H1 (cell line): ENCODE measurements around the gene MLN.

Source experiments
- CHD2 ChIP-seq: IDR thresholded peaks from 2 replicates; pipeline ENCODE4 v1.6.1; 2012; ENCODE audit warnings: low read length, improper control_type of control experiment
- CREB1 ChIP-seq: IDR thresholded peaks from 2 replicates; pipeline ENCODE4 v1.6.1; 2012; ENCODE audit warnings: inconsistent platforms
- CTCF ChIP-seq, 3 experiments: IDR thresholded peaks; 1 replicate in 2 of 3; 2 replicates in 1 of 3; pipeline versions ENCODE4 v1.5.1 to v1.6.1; 2011; ENCODE audit warnings: low read length in 3 of 3, mild to moderate bottlenecking in 3 of 3, inconsistent platforms in 2 of 3, low read depth in 1 of 3, moderate library complexity in 1 of 3; ENCODE audit not compliant: insufficient read depth in 1 of 3; ENCODE audit errors: control extremely low read depth in 1 of 3
- EP300 ChIP-seq, 2 experiments: IDR thresholded peaks; 1 replicate in 1 of 2; 2 replicates in 1 of 2; pipeline ENCODE4 v1.6.1; 2011 to 2012; ENCODE audit warnings: low read depth in 2 of 2, low read length in 2 of 2, mild to moderate bottlenecking in 2 of 2, borderline replicate concordance in 1 of 2, inconsistent platforms in 1 of 2, moderate library complexity in 1 of 2
- EZH2 ChIP-seq: fragments of 200-600 bp; sonication (generic); IDR thresholded peaks from 2 replicates; pipeline ENCODE4 v1.7.1; 2012; ENCODE audit warnings: low read depth, mild to moderate bottlenecking, moderate library complexity, low read length, inconsistent platforms; ENCODE audit not compliant: severe bottlenecking
- GABPA ChIP-seq: IDR thresholded peaks from 2 replicates; pipeline ENCODE4 v1.6.1; 2011; ENCODE audit warnings: mild to moderate bottlenecking, low read length, moderate library complexity, borderline replicate concordance; ENCODE audit not compliant: insufficient read depth
- JUND ChIP-seq: IDR thresholded peaks from 2 replicates; pipeline ENCODE4 v1.6.1; 2011; ENCODE audit warnings: mild to moderate bottlenecking, improper control_type of control experiment, low read length
- POLR2AphosphoS5 ChIP-seq: IDR thresholded peaks from 2 replicates; pipeline ENCODE4 v1.6.1; 2011; ENCODE audit warnings: low read depth, low read length
- RBBP5 ChIP-seq: IDR thresholded peaks from 2 replicates; pipeline ENCODE4 v1.7.1; 2012; ENCODE audit warnings: low read depth, mild to moderate bottlenecking, inconsistent platforms, low read length, moderate library complexity, borderline replicate concordance
- USF2 ChIP-seq: IDR thresholded peaks from 2 replicates; pipeline ENCODE4 v1.6.1; 2011; ENCODE audit warnings: low read length, improper control_type of control experiment
- ZNF274 ChIP-seq: IDR thresholded peaks from 2 replicates; pipeline ENCODE4 v1.7.0; 2012; ENCODE audit warnings: low read length, borderline replicate concordance; ENCODE audit errors: extremely low read depth
- TF ChIP-seq, protein P1 (sequence below): fragments of 300-600 bp; sonication (generic); IDR thresholded peaks from 2 replicates; pipeline ENCODE4 v1.7.1; 2012; ENCODE audit warnings: low read length, moderate library complexity, mild to moderate bottlenecking, inconsistent platforms; ENCODE audit not compliant: insufficient replicate concordance

- no peak for TF ChIP-seq POLR2AphosphoS5
- no peak for TF ChIP-seq CREB1
- no peak for TF ChIP-seq USF2
- no peak for TF ChIP-seq CHD2
- no peak for TF ChIP-seq EP300 (IDR thresholded peaks at IDR 0.05; ENCODE audit: borderline replicate concordance in 1 of 2, low read depth in 2 of 2, low read length in 2 of 2)
- no peak for TF ChIP-seq ZNF274
- TF ChIP-seq CTCF (IDR thresholded peaks at IDR 0.05; ENCODE audit: control extremely low read depth in 1 of 3, insufficient read depth in 1 of 3, low read depth in 1 of 3, low read length in 3 of 3): no peak
- no peak for TF ChIP-seq RBBP5
- no peak for TF ChIP-seq EZH2
- no peak for TF ChIP-seq JUND
- no peak for TF ChIP-seq GABPA
- TF ChIP-seq, protein P1, sequence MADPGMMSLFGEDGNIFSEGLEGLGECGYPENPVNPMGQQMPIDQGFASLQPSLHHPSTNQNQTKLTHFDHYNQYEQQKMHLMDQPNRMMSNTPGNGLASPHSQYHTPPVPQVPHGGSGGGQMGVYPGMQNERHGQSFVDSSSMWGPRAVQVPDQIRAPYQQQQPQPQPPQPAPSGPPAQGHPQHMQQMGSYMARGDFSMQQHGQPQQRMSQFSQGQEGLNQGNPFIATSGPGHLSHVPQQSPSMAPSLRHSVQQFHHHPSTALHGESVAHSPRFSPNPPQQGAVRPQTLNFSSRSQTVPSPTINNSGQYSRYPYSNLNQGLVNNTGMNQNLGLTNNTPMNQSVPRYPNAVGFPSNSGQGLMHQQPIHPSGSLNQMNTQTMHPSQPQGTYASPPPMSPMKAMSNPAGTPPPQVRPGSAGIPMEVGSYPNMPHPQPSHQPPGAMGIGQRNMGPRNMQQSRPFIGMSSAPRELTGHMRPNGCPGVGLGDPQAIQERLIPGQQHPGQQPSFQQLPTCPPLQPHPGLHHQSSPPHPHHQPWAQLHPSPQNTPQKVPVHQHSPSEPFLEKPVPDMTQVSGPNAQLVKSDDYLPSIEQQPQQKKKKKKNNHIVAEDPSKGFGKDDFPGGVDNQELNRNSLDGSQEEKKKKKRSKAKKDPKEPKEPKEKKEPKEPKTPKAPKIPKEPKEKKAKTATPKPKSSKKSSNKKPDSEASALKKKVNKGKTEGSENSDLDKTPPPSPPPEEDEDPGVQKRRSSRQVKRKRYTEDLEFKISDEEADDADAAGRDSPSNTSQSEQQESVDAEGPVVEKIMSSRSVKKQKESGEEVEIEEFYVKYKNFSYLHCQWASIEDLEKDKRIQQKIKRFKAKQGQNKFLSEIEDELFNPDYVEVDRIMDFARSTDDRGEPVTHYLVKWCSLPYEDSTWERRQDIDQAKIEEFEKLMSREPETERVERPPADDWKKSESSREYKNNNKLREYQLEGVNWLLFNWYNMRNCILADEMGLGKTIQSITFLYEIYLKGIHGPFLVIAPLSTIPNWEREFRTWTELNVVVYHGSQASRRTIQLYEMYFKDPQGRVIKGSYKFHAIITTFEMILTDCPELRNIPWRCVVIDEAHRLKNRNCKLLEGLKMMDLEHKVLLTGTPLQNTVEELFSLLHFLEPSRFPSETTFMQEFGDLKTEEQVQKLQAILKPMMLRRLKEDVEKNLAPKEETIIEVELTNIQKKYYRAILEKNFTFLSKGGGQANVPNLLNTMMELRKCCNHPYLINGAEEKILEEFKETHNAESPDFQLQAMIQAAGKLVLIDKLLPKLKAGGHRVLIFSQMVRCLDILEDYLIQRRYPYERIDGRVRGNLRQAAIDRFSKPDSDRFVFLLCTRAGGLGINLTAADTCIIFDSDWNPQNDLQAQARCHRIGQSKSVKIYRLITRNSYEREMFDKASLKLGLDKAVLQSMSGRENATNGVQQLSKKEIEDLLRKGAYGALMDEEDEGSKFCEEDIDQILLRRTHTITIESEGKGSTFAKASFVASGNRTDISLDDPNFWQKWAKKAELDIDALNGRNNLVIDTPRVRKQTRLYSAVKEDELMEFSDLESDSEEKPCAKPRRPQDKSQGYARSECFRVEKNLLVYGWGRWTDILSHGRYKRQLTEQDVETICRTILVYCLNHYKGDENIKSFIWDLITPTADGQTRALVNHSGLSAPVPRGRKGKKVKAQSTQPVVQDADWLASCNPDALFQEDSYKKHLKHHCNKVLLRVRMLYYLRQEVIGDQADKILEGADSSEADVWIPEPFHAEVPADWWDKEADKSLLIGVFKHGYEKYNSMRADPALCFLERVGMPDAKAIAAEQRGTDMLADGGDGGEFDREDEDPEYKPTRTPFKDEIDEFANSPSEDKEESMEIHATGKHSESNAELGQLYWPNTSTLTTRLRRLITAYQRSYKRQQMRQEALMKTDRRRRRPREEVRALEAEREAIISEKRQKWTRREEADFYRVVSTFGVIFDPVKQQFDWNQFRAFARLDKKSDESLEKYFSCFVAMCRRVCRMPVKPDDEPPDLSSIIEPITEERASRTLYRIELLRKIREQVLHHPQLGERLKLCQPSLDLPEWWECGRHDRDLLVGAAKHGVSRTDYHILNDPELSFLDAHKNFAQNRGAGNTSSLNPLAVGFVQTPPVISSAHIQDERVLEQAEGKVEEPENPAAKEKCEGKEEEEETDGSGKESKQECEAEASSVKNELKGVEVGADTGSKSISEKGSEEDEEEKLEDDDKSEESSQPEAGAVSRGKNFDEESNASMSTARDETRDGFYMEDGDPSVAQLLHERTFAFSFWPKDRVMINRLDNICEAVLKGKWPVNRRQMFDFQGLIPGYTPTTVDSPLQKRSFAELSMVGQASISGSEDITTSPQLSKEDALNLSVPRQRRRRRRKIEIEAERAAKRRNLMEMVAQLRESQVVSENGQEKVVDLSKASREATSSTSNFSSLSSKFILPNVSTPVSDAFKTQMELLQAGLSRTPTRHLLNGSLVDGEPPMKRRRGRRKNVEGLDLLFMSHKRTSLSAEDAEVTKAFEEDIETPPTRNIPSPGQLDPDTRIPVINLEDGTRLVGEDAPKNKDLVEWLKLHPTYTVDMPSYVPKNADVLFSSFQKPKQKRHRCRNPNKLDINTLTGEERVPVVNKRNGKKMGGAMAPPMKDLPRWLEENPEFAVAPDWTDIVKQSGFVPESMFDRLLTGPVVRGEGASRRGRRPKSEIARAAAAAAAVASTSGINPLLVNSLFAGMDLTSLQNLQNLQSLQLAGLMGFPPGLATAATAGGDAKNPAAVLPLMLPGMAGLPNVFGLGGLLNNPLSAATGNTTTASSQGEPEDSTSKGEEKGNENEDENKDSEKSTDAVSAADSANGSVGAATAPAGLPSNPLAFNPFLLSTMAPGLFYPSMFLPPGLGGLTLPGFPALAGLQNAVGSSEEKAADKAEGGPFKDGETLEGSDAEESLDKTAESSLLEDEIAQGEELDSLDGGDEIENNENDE: no peak
Measured at GRCh38 chr6:33820243-33820642, 16.4 kb upstream of the MLN start.
